WTC11 (cell line): ENCODE measurements around the gene C5orf47. TPM values are rescaled to one million over a fixed set of nuclear protein-coding genes. Genes with fewer than 3 reads are reported as not detected.

ENCODE experiments used
- ATAC-seq: fragments of 200-7000 bp; cut with Tn5 transposase; 2 replicates; pipeline ENCODE4 v1.10.0; 2021; ENCODE audit warnings: mild to moderate bottlenecking, moderate library complexity
- CTCF ChIA-PET: fragments of 300-600 bp; sonication (Branson Sonifier 250); formaldehyde crosslinking; loops from one replicate; lab custom pipeline; 2021; ENCODE audit warnings: antibody characterized with exemption; lab: Charles Lee
- POLR2A ChIA-PET: fragments of 350-600 bp; sonication (Branson Sonifier 250); formaldehyde crosslinking; loops from one replicate; lab custom pipeline; 2021; ENCODE audit warnings: antibody characterized with exemption; lab: Charles Lee
- DNase-seq: peaks from one replicate; pipeline ENCODE4 v3.0.0; 2021; ENCODE audit warnings: low spot score
- H3K27ac Mint-ChIP-seq: 2 replicates; pipeline ENCODE4 v1.8.0; 2021; ENCODE audit warnings: mixed read lengths
- H3K27me3 Mint-ChIP-seq: 2 replicates; pipeline ENCODE4 v1.8.0; 2021; ENCODE audit warnings: low read depth, mild to moderate bottlenecking, moderate library complexity, mixed read lengths
- H3K36me3 Mint-ChIP-seq: 2 replicates; pipeline ENCODE4 v1.8.0; 2021; ENCODE audit warnings: mixed read lengths
- H3K4me1 Mint-ChIP-seq: 2 replicates; pipeline ENCODE4 v1.8.0; 2022; ENCODE audit warnings: mixed read lengths
- H3K4me3 Mint-ChIP-seq: 2 replicates; pipeline ENCODE4 v1.8.0; 2021; ENCODE audit warnings: mild to moderate bottlenecking, moderate library complexity, mixed read lengths
- H3K9me3 Mint-ChIP-seq: 2 replicates; pipeline ENCODE4 v1.8.0; 2021; ENCODE audit warnings: mixed read lengths
- ATF6 ChIP-seq: sonication (generic); formaldehyde crosslinking; IDR thresholded peaks from 2 replicates; pipeline ENCODE4 v1.8.1; 2023; ENCODE audit warnings: mild to moderate bottlenecking, missing genetic modification reagents
- ELF4 ChIP-seq: sonication (generic); formaldehyde crosslinking; IDR thresholded peaks from 2 replicates; pipeline ENCODE4 v1.8.1; 2022; ENCODE audit warnings: low read depth, mild to moderate bottlenecking, moderate library complexity, missing genetic modification reagents
- FOXK1 ChIP-seq: sonication (generic); formaldehyde crosslinking; IDR thresholded peaks from 2 replicates; pipeline ENCODE4 v1.8.0; 2022; ENCODE audit warnings: mild to moderate bottlenecking, moderate library complexity, missing genetic modification reagents
- GTF2I ChIP-seq: fragments of 250-450 bp; sonication (Bioruptor Pico); conservative IDR thresholded peaks from 2 replicates; pipeline ENCODE4 v1.4.0; 2021; ENCODE audit warnings: mild to moderate bottlenecking
- JAZF1 ChIP-seq: fragments of 250-450 bp; sonication (Bioruptor Pico); IDR thresholded peaks from 2 replicates; pipeline ENCODE4 v1.9.0; 2021; ENCODE audit warnings: moderate library complexity, mild to moderate bottlenecking, inconsistent platforms
- MAX ChIP-seq: sonication (generic); formaldehyde crosslinking; IDR thresholded peaks from 2 replicates; pipeline ENCODE4 v1.8.0; 2022; ENCODE audit warnings: mild to moderate bottlenecking, missing genetic modification reagents
- MXD4 ChIP-seq: fragments of 250-450 bp; sonication (Bioruptor Pico); IDR thresholded peaks from 2 replicates; pipeline ENCODE4 v1.8.0; 2021; ENCODE audit warnings: mild to moderate bottlenecking, moderate library complexity, borderline replicate concordance
- NR1H2 ChIP-seq: sonication (generic); formaldehyde crosslinking; IDR thresholded peaks from 2 replicates; pipeline ENCODE4 v1.9.0; 2021; ENCODE audit warnings: mild to moderate bottlenecking, moderate library complexity, missing genetic modification reagents
- RORB ChIP-seq: fragments of 250-450 bp; sonication (Bioruptor Pico); IDR thresholded peaks from 2 replicates; pipeline ENCODE4 v1.9.0; 2021; ENCODE audit warnings: mild to moderate bottlenecking
- TEAD1 ChIP-seq: sonication (generic); formaldehyde crosslinking; IDR thresholded peaks from 2 replicates; pipeline ENCODE4 v1.8.0; 2022; ENCODE audit warnings: mild to moderate bottlenecking, missing genetic modification reagents
- TEAD4 ChIP-seq: sonication (generic); formaldehyde crosslinking; IDR thresholded peaks from 2 replicates; pipeline ENCODE4 v1.8.0; 2022; ENCODE audit warnings: mild to moderate bottlenecking, missing genetic modification reagents
- ZBTB21 ChIP-seq: sonication (generic); formaldehyde crosslinking; IDR thresholded peaks from 2 replicates; pipeline ENCODE4 v1.8.1; 2023; ENCODE audit warnings: mild to moderate bottlenecking, missing genetic modification reagents, borderline replicate concordance
- ZNF219 ChIP-seq: sonication (generic); formaldehyde crosslinking; IDR thresholded peaks from 2 replicates; pipeline ENCODE4 v1.8.0; 2023; ENCODE audit warnings: missing genetic modification reagents, mild to moderate bottlenecking, borderline replicate concordance
- ZNF317 ChIP-seq: sonication (generic); formaldehyde crosslinking; IDR thresholded peaks from 2 replicates; pipeline ENCODE4 v1.8.1; 2023; ENCODE audit warnings: low read depth, mild to moderate bottlenecking, moderate library complexity, missing genetic modification reagents, borderline replicate concordance
- ZNF416 ChIP-seq: fragments of 250-450 bp; sonication (Bioruptor Pico); IDR thresholded peaks from 2 replicates; pipeline ENCODE4 v1.9.0; 2021; ENCODE audit warnings: mild to moderate bottlenecking, inconsistent platforms
- total RNA-seq: library from RNA; stranded (reverse); gene quantifications from 3 replicates; pipeline ENCODE4 v1.2.3, GENCODE V29; 2021
- TF ChIP-seq, protein P1 (sequence below): sonication (generic); formaldehyde crosslinking; conservative IDR thresholded peaks from 2 replicates; pipeline ENCODE4 v1.8.1; 2023; ENCODE audit warnings: mild to moderate bottlenecking, low read depth, missing genetic modification reagents, moderate library complexity
- TF ChIP-seq, protein P2 (sequence below): sonication (generic); formaldehyde crosslinking; IDR thresholded peaks from 2 replicates; pipeline ENCODE4 v1.8.0; 2022; ENCODE audit warnings: mild to moderate bottlenecking, missing genetic modification reagents
- TF ChIP-seq, protein P3 (sequence below): fragments of 250-450 bp; sonication (Bioruptor Pico); IDR thresholded peaks from 2 replicates; pipeline ENCODE4 v1.9.0; 2021; ENCODE audit warnings: mild to moderate bottlenecking

Gene C5orf47
- total RNA-seq, 1 experiment from 2014 or later, result 0.09 TPM

DNA sequence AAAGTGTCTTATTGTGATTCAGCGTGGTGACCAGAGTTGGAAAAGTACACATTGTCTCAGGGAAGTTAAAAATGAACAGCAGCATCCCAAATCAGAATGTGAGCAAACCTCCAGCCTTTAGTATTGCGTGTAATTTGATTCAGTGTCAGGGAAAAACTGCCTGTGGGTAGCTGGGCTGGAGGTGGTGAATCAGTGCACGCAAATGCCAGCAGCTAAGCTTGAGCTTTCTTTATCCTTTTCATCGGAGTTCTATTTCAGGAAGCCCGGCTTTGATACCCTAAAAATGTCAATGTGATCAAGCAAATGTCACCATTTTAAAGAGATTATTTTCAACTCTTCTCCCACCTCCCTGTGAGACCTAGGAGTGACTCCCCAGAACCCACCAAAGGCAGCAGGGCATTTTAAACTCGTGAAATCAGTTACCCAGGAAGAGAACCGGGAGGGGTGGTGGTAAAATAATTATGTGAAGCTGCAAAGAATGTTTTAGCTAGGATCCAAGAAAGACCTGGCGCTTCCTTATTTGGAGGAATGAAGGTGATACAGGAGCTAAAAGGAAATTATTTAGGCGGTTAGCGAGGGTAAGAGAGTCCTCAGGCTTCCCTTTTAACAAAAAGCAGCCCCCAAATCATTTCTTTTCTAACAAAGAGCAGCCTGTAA is 25.7 kb upstream of the C5orf47 start:
- Mint-ChIP-seq H3K27ac (peak overlapping the region; percentile 90), H3K4me3 (peak overlapping the region; percentile 29), H3K4me1 (peaks cover 41% of the 10 kb centered on the region), H3K9me3 (no peaks in the 10 kb centered on the region), H3K27me3 (no peaks in the 10 kb centered on the region), H3K36me3 (no peaks in the 10 kb centered on the region)
- ATAC-seq (no peak), DNase-seq (no peak)
- ChIA-PET POLR2A (interaction anchor here (0.6 to 2.1 kb wide), 10 partner anchors 9 to 335 kb away, joined by 3 to 10 read pairs (median 4); partner anchors contain the start of gene CPEB4), CTCF (interaction anchor here (0.6 to 3.0 kb wide), 11 partner anchors 10 to 390 kb away, joined by 3 to 25 read pairs (median 5); partner anchors contain the start of genes BOD1 and CPEB4)
- TF ChIP-seq GTF2I (CRISPR knock-in tag), result no peak
- no peak for TF ChIP-seq ELF4 (CRISPR knock-in tag)
- no peak for TF ChIP-seq RORB (CRISPR knock-in tag)
- TF ChIP-seq ATF6 (CRISPR knock-in tag), result no peak
- no peak for TF ChIP-seq TEAD4 (CRISPR knock-in tag)
- no peak for TF ChIP-seq NR1H2 (CRISPR knock-in tag)

- H3K27ac Mint-ChIP-seq, result peak overlapping the region; percentile 90
- H3K36me3 Mint-ChIP-seq, result no peaks in the 10 kb centered on the region
- peak; percentile 61 for DNase-seq
- ATAC-seq, result peak; percentile 83
- no peaks in the 10 kb centered on the region for H3K27me3 Mint-ChIP-seq
- peak overlapping the region; percentile 41; the same call in 1 of the 2 replicates for H3K4me3 Mint-ChIP-seq
- peaks cover 48% of the 10 kb centered on the region for H3K4me1 Mint-ChIP-seq
- no peak for TF ChIP-seq JAZF1
- TF ChIP-seq FOXK1, result peak; percentile 48; the same call in 1 of the 2 replicates
- no peaks in the 10 kb centered on the region for H3K9me3 Mint-ChIP-seq
- POLR2A ChIA-PET, result interaction anchor here (0.6 to 2.1 kb wide), 9 partner anchors 9 to 348 kb away, joined by 3 to 10 read pairs (median 3); partner anchors contain the start of gene CPEB4
- CTCF ChIA-PET, result interaction anchor here (0.7 to 3.0 kb wide), 8 partner anchors 9 to 391 kb away, joined by 3 to 25 read pairs (median 6); partner anchors contain the start of gene BOD1
Measured at GRCh38 chr5:173963867-173964441, 25.0 kb upstream of the C5orf47 start.

GRCh38 chr5:173964506-173964905 is 24.5 kb upstream of the C5orf47 start:
- no peak for ATAC-seq
- TF ChIP-seq, protein P1, sequence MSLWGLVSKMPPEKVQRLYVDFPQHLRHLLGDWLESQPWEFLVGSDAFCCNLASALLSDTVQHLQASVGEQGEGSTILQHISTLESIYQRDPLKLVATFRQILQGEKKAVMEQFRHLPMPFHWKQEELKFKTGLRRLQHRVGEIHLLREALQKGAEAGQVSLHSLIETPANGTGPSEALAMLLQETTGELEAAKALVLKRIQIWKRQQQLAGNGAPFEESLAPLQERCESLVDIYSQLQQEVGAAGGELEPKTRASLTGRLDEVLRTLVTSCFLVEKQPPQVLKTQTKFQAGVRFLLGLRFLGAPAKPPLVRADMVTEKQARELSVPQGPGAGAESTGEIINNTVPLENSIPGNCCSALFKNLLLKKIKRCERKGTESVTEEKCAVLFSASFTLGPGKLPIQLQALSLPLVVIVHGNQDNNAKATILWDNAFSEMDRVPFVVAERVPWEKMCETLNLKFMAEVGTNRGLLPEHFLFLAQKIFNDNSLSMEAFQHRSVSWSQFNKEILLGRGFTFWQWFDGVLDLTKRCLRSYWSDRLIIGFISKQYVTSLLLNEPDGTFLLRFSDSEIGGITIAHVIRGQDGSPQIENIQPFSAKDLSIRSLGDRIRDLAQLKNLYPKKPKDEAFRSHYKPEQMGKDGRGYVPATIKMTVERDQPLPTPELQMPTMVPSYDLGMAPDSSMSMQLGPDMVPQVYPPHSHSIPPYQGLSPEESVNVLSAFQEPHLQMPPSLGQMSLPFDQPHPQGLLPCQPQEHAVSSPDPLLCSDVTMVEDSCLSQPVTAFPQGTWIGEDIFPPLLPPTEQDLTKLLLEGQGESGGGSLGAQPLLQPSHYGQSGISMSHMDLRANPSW (CRISPR knock-in tag), result no peak
- TF ChIP-seq MXD4 (CRISPR knock-in tag) (no peak), TEAD1 (no peak), ZNF317 (no peak), FOXK1 (no peak), ZNF416 (CRISPR knock-in tag) (no peak), MAX (CRISPR knock-in tag) (no peak), ZBTB21 (CRISPR knock-in tag) (no peak), ZNF219 (no peak)
- TF ChIP-seq, protein P2, sequence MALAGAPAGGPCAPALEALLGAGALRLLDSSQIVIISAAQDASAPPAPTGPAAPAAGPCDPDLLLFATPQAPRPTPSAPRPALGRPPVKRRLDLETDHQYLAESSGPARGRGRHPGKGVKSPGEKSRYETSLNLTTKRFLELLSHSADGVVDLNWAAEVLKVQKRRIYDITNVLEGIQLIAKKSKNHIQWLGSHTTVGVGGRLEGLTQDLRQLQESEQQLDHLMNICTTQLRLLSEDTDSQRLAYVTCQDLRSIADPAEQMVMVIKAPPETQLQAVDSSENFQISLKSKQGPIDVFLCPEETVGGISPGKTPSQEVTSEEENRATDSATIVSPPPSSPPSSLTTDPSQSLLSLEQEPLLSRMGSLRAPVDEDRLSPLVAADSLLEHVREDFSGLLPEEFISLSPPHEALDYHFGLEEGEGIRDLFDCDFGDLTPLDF, result no peak
- TF ChIP-seq, protein P3, sequence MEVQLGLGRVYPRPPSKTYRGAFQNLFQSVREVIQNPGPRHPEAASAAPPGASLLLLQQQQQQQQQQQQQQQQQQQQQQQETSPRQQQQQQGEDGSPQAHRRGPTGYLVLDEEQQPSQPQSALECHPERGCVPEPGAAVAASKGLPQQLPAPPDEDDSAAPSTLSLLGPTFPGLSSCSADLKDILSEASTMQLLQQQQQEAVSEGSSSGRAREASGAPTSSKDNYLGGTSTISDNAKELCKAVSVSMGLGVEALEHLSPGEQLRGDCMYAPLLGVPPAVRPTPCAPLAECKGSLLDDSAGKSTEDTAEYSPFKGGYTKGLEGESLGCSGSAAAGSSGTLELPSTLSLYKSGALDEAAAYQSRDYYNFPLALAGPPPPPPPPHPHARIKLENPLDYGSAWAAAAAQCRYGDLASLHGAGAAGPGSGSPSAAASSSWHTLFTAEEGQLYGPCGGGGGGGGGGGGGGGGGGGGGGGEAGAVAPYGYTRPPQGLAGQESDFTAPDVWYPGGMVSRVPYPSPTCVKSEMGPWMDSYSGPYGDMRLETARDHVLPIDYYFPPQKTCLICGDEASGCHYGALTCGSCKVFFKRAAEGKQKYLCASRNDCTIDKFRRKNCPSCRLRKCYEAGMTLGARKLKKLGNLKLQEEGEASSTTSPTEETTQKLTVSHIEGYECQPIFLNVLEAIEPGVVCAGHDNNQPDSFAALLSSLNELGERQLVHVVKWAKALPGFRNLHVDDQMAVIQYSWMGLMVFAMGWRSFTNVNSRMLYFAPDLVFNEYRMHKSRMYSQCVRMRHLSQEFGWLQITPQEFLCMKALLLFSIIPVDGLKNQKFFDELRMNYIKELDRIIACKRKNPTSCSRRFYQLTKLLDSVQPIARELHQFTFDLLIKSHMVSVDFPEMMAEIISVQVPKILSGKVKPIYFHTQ (CRISPR knock-in tag), result no peak
- Mint-ChIP-seq H3K9me3 (no peaks in the 10 kb centered on the region), H3K4me1 (peaks cover 53% of the 10 kb centered on the region), H3K27ac (0 out of 2 replicates have a peak overlapping the region, but pooled peaks have one; percentile 7), H3K4me3 (peak overlapping the region; percentile 13), H3K27me3 (peaks cover 3% of the 10 kb centered on the region; the same call in 1 of the 2 replicates), H3K36me3 (no peaks in the 10 kb centered on the region)
- no peak for DNase-seq
- ChIA-PET CTCF (interaction anchor here (1.3 to 3.0 kb wide), 4 partner anchors 8 to 39 kb away, joined by 3 to 25 read pairs (median 12); no protein-coding TSS in a partner anchor), POLR2A (interaction anchor here (0.7 to 2.1 kb wide), 5 partner anchors 70 to 349 kb away, joined by 3 to 10 read pairs (median 3); partner anchors contain the start of gene CPEB4)
